NK-92 treated with Interleukin-12 subunit alpha and Interleukin-12 subunit beta, amount 100 ng/mL, for 24 hours (cell line): Measurements from ENCODE around the gene CRY2.

Source experiments
- DNase-seq: peaks from one replicate; lab custom pipeline; 2025; lab: John Stamatoyannopoulos, UW

The CRY2 gene

DNA sequence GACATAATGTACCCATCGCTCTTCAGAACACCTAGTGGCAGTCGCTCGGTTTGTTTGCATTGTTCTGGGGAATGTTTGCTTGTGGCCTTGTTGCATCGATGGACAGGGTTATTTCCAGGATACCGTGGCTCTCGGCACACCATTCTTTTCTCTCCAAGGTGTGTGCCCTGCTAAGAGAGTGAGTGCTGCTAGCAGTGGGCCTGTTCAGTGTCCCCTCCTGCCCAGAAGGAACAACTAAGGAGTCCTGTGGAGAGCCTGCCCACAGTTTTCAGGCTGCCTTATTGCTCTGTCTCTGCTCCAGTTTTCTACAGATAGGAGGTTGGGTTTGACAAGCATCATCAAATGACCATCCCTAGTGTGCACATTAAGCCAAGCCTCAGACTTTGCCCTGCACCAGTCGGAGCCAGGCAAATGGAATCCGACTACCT, 1.4 kb downstream of the CRY2 start:
- no peak for DNase-seq

DNA sequence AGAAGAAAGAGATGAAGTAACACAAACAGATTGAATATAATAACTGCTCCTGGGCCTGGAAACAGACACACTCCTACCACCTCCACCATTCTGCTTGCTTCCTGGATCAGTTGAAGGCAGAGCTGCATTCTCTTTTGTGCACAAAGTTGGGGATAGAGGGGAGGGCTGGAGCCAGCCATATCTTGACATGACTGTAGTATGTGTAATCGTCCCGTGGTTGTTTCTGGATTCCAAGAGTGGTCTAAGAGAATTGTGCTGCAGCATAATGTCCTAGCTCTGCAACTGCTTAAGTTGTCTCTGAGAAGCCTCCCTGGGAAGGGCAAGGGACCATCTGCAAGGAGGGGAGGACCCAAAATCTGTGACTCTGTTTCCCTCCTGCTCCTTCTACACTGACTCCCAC, 3.2 kb downstream of the CRY2 start:
- no peak for DNase-seq

- DNase-seq: no peak
These were observed 4.0 kb downstream of the CRY2 start for GRCh38 chr11:45851228-45851627.

- DNase-seq: no peak
These were observed 4.9 kb downstream of the CRY2 start for GRCh38 chr11:45852018-45852711.

- DNase-seq: no peak
These were observed 5.4 kb downstream of the CRY2 start for GRCh38 chr11:45852712-45853101.

DNA sequence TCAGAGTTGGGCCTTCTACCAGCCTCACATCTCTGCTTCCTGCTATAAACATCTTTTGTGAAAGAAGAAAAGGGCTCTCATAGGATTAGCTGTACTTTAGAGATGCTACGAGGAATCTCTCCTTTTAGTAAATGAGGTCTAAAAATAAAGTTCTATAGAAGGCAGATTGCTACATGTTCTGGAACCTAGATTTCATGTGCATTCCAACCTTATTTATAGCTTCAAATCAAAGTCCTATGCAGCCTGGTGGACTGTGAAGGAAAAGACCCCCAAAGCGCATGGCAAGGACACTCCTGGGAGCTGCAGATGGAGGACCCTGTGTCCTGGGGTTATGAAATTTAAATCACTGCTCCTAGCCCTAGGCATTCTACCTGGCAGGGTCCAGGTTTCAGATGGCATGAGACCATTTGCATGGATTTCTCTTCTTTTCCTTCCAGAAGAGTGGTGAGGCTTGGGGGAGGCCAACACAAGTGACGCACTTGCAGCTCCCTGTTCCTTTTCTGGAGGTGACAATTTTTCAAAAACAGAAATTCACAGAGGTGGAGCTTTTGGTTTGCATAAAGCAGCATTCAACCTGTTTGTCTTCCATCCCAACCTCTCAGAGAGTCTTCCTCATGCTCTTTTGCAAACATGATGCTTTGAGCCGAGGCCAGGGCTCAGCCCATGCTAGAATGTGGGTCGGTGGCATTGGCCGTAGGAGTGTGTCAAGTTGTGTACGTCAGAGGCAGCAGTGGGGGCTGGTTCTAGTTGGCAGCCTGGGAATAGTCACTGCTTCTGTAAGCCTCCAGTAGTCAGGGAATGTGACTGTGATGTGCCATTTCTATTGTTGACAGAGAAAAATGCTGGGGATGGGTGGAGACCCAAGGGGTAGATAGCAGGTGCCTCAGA, 6.3 kb downstream of the CRY2 start:
- no peak for DNase-seq

- no peak for DNase-seq
These were observed 8.0 kb downstream of the CRY2 start for GRCh38 chr11:45855308-45855707.

- DNase-seq: no peak
These were observed 8.8 kb downstream of the CRY2 start for GRCh38 chr11:45856044-45856468.

DNA sequence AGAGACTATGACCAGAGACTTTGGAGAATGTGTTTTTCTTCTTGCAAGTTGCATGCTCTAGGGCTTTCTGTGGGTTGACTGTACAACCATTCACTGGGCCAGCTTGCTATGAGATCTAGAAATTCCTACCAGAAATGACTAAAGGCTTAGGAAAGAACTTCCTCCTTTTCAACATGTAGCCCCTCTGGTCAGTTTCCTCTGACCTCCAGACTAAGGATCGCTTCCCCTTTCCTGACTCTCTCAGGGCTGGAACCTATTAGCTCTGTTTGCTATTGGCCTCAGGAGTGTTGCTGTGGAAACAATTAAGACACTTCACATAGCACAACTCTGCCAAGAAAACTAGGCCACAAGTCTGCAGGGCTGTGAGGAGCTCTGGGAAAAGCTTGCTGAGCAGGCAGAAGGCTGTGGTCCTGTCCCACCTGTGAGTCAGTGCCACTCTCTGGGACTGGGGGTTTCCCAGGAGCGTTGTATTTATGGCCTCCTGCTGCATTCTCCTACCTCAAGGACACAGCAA, 10.7 kb downstream of the CRY2 start:
- DNase-seq: no peak

GRCh38 chr11:45858751-45859398, 11.6 kb downstream of the CRY2 start:
- no peak for DNase-seq

DNA sequence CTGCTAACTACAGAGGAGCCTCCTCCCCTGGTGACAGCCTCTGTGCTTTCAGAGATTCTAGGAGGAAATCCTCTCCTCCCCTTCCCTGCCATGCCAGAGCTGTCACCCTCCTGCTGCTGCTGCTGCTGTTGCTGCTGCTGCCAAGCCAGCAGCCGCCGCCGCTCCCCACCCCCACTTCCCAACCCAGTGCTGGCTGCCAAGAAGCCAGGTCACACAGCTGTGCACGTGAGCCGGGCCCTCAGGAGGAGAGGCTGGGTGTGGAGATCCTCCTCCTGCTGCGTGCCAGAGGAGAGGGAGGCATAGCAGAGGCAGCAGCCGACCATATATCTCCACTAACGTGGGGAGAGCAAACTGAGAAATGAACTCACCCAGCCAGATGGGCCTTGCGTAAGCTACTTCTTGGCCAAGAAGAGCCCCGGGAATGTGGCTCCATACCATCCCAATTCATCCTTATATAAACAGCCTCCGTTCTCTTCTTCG, 12.4 kb downstream of the CRY2 start:
- DNase-seq: no peak

- DNase-seq: no peak
These were observed 13.1 kb downstream of the CRY2 start for GRCh38 chr11:45860348-45860747.

DNA sequence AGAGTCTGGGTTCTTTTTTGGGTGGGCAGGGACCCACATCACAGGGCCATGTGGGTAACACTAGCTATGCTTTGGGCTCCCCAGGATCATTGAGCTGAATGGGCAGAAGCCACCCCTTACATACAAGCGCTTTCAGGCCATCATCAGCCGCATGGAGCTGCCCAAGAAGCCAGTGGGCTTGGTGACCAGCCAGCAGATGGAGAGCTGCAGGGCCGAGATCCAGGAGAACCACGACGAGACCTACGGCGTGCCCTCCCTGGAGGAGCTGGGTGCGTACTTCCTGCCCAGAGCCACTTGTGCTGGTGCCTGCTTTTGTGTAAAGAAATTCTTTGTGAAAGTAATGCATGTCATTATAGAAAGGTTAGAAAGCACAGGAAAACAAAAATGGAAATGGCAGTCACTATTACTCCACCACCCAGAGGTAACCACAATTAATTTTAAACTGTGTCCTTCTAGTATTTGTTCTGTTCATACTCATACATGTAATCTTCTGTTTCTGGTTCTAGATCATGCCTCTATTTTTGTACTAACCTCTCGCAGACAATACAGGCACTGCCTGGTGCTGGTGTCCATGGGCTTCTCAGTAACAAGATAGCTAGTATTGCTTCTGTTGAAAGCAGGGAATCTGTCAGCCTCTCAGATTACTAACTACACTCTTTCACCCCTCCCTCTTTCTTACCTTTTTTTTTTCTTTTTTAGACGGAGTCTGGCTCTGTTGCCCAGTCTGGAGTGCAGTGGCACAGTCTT, 13.7 kb downstream of the CRY2 start:
- no peak for DNase-seq

DNA sequence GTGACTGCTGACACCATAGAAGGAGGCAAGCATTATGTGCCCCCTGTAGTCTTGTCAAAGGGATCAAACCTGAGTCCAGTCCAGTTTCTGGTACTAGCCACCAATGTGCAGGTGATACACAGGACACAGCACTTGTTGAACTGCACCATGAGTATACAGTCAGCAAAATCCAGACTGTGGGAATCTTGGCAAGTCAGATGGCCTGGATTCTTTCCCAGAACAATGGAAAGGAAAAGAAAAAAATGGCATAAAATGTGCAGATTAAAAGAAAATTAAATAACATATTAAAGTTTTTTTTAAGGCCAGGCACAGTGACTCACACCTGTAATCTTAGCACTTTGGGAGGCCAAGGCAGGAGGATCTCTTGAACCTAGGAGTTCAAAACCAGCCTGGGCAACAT, 16.8 kb downstream of the CRY2 start:
- DNase-seq: no peak

- no peak for DNase-seq
These were observed 22.3 kb downstream of the CRY2 start for GRCh38 chr11:45869551-45869950.

- DNase-seq: no peak
These were observed 23.4 kb downstream of the CRY2 start for GRCh38 chr11:45870706-45871105.

DNA sequence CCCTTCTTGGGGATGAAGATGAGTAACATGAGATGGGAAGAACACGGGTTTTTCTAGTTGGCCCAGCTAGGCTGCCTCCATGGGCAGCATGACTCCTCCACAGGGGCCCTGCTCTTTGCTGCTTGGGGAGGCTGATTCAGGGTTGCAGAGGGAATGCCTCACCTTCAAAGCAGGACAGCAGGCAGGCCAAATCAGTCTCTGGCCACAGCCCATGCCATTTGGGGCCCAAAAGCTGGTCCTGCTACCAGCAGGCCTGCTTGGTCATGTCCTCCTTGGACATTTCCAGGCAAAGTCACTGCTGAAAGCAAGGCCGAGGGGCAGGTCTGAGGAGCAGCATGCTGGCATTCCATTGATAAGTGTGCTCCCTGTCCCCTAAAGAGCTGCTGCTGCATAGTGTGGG, 24.4 kb downstream of the CRY2 start:
- no peak for DNase-seq

- no peak for DNase-seq
These were observed 25.5 kb downstream of the CRY2 start for GRCh38 chr11:45872651-45873356.

DNA sequence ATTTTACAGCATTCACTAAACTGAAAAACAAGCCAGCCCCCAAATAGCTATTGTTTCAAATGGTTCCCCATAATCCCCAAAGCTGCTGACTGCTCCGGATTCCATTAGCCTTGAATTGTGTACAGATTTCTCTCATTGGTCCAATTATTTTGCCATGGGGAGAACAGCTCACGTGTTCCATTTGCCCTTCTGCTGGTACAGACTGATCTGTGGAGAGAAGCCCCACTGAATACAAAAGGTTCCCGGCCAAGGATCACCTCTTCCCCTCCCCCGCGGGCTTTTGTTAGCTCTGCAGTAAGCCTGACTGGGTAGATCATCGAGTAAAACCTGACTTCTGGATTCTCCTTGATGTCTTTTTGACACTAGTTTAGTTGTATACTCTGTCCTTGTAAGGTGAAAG, 29.1 kb downstream of the CRY2 start:
- no peak for DNase-seq

GRCh38 chr11:45877221-45877620, 29.9 kb downstream of the CRY2 start:
- DNase-seq: no peak

DNA sequence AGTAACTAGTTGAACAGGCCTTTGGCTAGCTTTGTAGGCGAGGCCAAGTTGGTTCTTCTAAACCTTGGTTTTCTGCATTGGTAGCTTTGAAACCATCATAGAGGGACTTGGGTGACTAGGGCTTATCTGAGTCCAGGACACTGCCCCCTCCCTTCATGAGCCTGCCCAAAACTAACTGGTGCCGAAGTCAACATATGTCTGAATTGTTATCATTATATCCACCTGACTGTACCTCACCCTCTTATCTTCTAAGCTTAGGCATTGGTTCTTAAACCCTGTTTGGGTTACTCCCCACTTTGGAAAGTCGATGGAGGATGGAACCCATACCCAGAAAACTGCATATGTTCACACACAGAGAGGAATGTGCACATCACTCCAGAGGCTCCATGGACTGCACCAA, 30.6 kb downstream of the CRY2 start:
- no peak for DNase-seq
